K562 (cell line): ENCODE measurements around the gene BPTF. TPM values are rescaled to one million over a fixed set of nuclear protein-coding genes. Genes with fewer than 3 reads are reported as not detected.
A peak's percentile ranks its signal among the peaks of the same experiment; 100 is the strongest.

Experiments used
- BCOR ChIP-seq: fragments of 450-650 bp; IDR thresholded peaks from 2 replicates; pipeline ENCODE4 v1.6.1; 2016
- BRCA1 ChIP-seq, 2 experiments: fragments of 450-650 bp in 1 of 2; sonication (generic) in 1 of 2; formaldehyde crosslinking in 1 of 2; IDR thresholded peaks; 2 replicates each; pipeline versions ENCODE4 v1.5.0 to v1.6.1; 2017 to 2020; ENCODE audit warnings: mild to moderate bottlenecking in 1 of 2, missing genetic modification reagents in 1 of 2
- BRD9 ChIP-seq: fragments of 450-650 bp; IDR thresholded peaks from 2 replicates; pipeline ENCODE4 v1.6.1; 2018; ENCODE audit warnings: low read depth; ENCODE audit not compliant: partially characterized antibody
- CBX3 ChIP-seq, 2 experiments: IDR thresholded peaks; 1 replicate in 1 of 2; 2 replicates in 1 of 2; pipeline ENCODE4 v1.6.1; 2012; ENCODE audit warnings: inconsistent platforms in 2 of 2, low read length in 2 of 2, borderline replicate concordance in 1 of 2, control low read depth in 1 of 2
- CC2D1A ChIP-seq: fragments of 450-650 bp; IDR thresholded peaks from 2 replicates; pipeline ENCODE4 v1.6.1; 2017; ENCODE audit warnings: mild to moderate bottlenecking
- CCAR2 ChIP-seq: fragments of 200-400 bp; formaldehyde crosslinking; IDR thresholded peaks from 2 replicates; pipeline ENCODE4 v1.6.1; 2017; ENCODE audit warnings: mild to moderate bottlenecking, low read depth, low read length
- DIDO1 ChIP-seq: fragments of 450-650 bp; IDR thresholded peaks from 2 replicates; pipeline ENCODE4 v1.6.1; 2016; ENCODE audit warnings: low read depth, missing biosample characterization, missing genetic modification characterization
- ELF4 ChIP-seq: fragments of 450-650 bp; formaldehyde crosslinking; IDR thresholded peaks from 2 replicates; pipeline ENCODE4 v1.4.0; 2022; ENCODE audit warnings: missing genetic modification characterization
- ERF ChIP-seq: fragments of 450-650 bp; formaldehyde crosslinking; IDR thresholded peaks from 2 replicates; pipeline ENCODE4 v1.4.0; 2020; ENCODE audit warnings: mild to moderate bottlenecking, mixed read lengths
- ETV5 ChIP-seq: sonication (generic); formaldehyde crosslinking; IDR thresholded peaks from 2 replicates; pipeline ENCODE4 v1.4.0; 2020; ENCODE audit warnings: low read depth, mild to moderate bottlenecking, missing genetic modification reagents
- GTF2F1 ChIP-seq: IDR thresholded peaks from 2 replicates; pipeline ENCODE4 v1.6.1; 2011; ENCODE audit warnings: low read depth, low read length, improper control_type of control experiment
- IFI16 ChIP-seq: fragments of 250-450 bp; sonication (Bioruptor Pico); IDR thresholded peaks from 2 replicates; pipeline ENCODE4 v2.1.2; 2022; ENCODE audit warnings: mild to moderate bottlenecking, inconsistent platforms
- KAT8 ChIP-seq: fragments of 450-650 bp; IDR thresholded peaks from 2 replicates; pipeline ENCODE4 v1.6.1; 2016; ENCODE audit warnings: low read depth, mild to moderate bottlenecking
- KDM5B ChIP-seq: fragments of 200-600 bp; sonication (generic); IDR thresholded peaks from 2 replicates; pipeline ENCODE4 v1.6.1; 2012; ENCODE audit warnings: low read depth, mild to moderate bottlenecking, moderate library complexity, low read length, control low read depth, inconsistent platforms; ENCODE audit not compliant: insufficient replicate concordance
- NCOA2 ChIP-seq, 2 experiments: fragments of 450-650 bp; IDR thresholded peaks; 2 replicates each; pipeline ENCODE4 v1.6.1; 2018; ENCODE audit warnings: mild to moderate bottlenecking in 2 of 2, moderate library complexity in 1 of 2; ENCODE audit not compliant: partially characterized antibody in 2 of 2
- NR2C1 ChIP-seq, 2 experiments: fragments of 450-650 bp; IDR thresholded peaks; 2 replicates each; pipeline ENCODE4 v1.6.1; 2017; ENCODE audit warnings: mild to moderate bottlenecking in 2 of 2, antibody characterized with exemption in 1 of 2, inconsistent platforms in 1 of 2, missing compliant biosample characterization in 1 of 2, missing genetic modification characterization in 1 of 2
- PTBP1 ChIP-seq: fragments of 200-400 bp; formaldehyde crosslinking; IDR thresholded peaks from 2 replicates; pipeline ENCODE4 v1.6.1; 2017; ENCODE audit warnings: low read depth, low read length
- RAD51 ChIP-seq: fragments of 450-650 bp; IDR thresholded peaks from 2 replicates; pipeline ENCODE4 v1.7.1; 2016; ENCODE audit warnings: low read depth, mild to moderate bottlenecking, borderline replicate concordance
- RBFOX2 ChIP-seq: fragments of 200-400 bp; formaldehyde crosslinking; IDR thresholded peaks from 2 replicates; pipeline ENCODE4 v1.6.1; 2017; ENCODE audit warnings: low read depth, mild to moderate bottlenecking, low read length, moderate library complexity
- SMARCB1 ChIP-seq: IDR thresholded peaks from 2 replicates; pipeline ENCODE4 v1.6.1; 2011; ENCODE audit warnings: improper control_type of control experiment, low read depth; ENCODE audit not compliant: insufficient read length
- SP1 ChIP-seq: sonication (generic); formaldehyde crosslinking; IDR thresholded peaks from 2 replicates; pipeline ENCODE4 v1.8.1; 2022; ENCODE audit warnings: mild to moderate bottlenecking, missing genetic modification reagents
- SUPT5H ChIP-seq: fragments of 450-650 bp; IDR thresholded peaks from 2 replicates; pipeline ENCODE4 v1.6.1; 2016
- TAF7 ChIP-seq: fragments of 450-650 bp; IDR thresholded peaks from 2 replicates; pipeline ENCODE4 v1.6.1; 2016; ENCODE audit warnings: missing genetic modification characterization, missing compliant biosample characterization
- ZBTB17 ChIP-seq: fragments of 450-650 bp; formaldehyde crosslinking; IDR thresholded peaks from 2 replicates; pipeline ENCODE4 v1.4.0; 2020; ENCODE audit warnings: mild to moderate bottlenecking
- ZNF146 ChIP-seq: IDR thresholded peaks from one replicate; pipeline ENCODE4 v1.6.1; 2018; ENCODE audit warnings: missing compliant biosample characterization; ENCODE audit not compliant: unreplicated experiment
- ZNF408 ChIP-seq: fragments of 250-450 bp; sonication (Bioruptor Pico); IDR thresholded peaks from 2 replicates; pipeline ENCODE4 v1.4.0; 2020; ENCODE audit warnings: low read depth, mild to moderate bottlenecking, moderate library complexity
- ZNF589 ChIP-seq: fragments of 200-800 bp; sonication (Bioruptor generic); IDR thresholded peaks from 2 replicates; pipeline ENCODE4 v1.6.1; 2016; ENCODE audit warnings: low read depth, missing genetic modification characterization, missing compliant biosample characterization
- ZNF766 ChIP-seq: fragments of 200-800 bp; sonication (Bioruptor generic); conservative IDR thresholded peaks from 2 replicates; pipeline ENCODE4 v1.6.1; 2016; ENCODE audit warnings: missing genetic modification characterization, missing compliant biosample characterization
- polyA plus RNA-seq, 8 experiments: library from polyadenylated mRNA; depleted of rRNA in 4 of 8; stranded (reverse) in 5 of 8; unstranded in 3 of 8; fragments of >200 nt; fragmentation: Nextera tagmentation in 2 of 8; fragmentation: Illumina TruSeq in 1 of 8; extraction: Ambion mirVana in 2 of 8; extraction: Trizol in 1 of 8; gene quantifications; 2 replicates each; pipeline versions ENCODE4 v1.2.1 to v1.2.3, GENCODE V29; 2011 to 2014; ENCODE audit warnings: inconsistent platforms in 1 of 8, missing spikeins in 1 of 8
- total RNA-seq, 7 experiments: library from RNA; depleted of rRNA in 6 of 7; stranded (reverse); fragments of >200 nt in 6 of 7; fragmentation: Illumina TruSeq in 2 of 7; extraction: Trizol in 2 of 7; gene quantifications; 2 replicates each; pipeline versions ENCODE4 v1.2.1 to v1.2.3, GENCODE V29; 2011 to 2021; ENCODE audit warnings: low replicate concordance in 1 of 7
- TF ChIP-seq, protein P1 (sequence below): fragments of 250-450 bp; sonication (Bioruptor Pico); IDR thresholded peaks from 2 replicates; pipeline ENCODE4 v1.8.0; 2022; ENCODE audit warnings: inconsistent platforms, mild to moderate bottlenecking, moderate library complexity, borderline replicate concordance

The BPTF gene
- total and polyA plus RNA-seq, 9 of the 15 experiments (the other 6 are each of a cell fraction or from before 2014, with no cell fraction given): 12.5 to 52.1 (median 26.9) TPM

DNA sequence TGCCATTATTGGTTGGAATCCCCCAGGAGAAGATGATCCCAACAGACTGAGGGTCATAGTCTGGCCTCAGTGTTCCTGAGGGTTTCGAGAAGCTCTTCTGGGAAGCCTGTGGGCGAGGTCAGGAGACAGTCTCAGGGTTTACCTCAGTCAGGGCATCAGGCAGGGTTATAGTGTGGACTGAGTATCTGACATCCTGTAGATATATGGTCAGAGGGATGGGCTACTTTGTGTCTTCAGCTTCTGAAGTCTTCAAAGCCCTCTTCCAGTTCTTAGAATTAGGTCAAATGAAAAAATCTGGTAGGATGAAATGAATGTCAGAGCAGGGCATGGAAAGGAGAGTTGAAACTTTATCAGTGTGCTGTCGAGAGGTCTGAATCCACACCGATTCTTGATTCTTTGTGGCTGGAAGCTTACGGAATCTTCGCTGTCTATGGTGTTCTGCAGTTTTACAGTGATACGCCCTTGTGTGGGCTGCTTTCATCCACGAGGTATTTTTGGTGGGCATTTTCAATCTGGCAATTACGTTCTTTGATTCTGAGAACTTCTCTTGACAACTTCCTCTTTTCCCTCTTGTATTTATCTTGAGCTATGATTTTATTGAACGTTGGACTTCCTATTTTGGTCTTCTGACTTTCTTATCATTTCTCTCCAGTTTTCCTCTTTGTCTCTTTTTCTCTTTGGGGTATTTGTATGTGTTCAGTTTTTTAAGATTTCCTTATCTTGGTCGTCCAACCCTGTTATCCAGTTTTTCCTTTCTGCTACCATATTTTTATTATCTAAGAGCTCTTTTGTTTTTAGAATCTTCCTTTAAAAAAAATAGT, 30.4 kb downstream of the BPTF start (continued):
- TF ChIP-seq ELF4 (CRISPR knock-in tag): peak; percentile 57; the same call in 1 of the 2 replicates
- TF ChIP-seq PTBP1: no peak
- peak; percentile 86 for TF ChIP-seq BCOR
- TF ChIP-seq RBFOX2: no peak
- TF ChIP-seq DIDO1 (tag): no peak
- no peak for TF ChIP-seq KAT8
- TF ChIP-seq IFI16: no peak
- peak; percentile 85 for TF ChIP-seq ZNF766 (CRISPR knock-in tag)
- no peak for TF ChIP-seq TAF7 (tag)
- TF ChIP-seq, protein P1, sequence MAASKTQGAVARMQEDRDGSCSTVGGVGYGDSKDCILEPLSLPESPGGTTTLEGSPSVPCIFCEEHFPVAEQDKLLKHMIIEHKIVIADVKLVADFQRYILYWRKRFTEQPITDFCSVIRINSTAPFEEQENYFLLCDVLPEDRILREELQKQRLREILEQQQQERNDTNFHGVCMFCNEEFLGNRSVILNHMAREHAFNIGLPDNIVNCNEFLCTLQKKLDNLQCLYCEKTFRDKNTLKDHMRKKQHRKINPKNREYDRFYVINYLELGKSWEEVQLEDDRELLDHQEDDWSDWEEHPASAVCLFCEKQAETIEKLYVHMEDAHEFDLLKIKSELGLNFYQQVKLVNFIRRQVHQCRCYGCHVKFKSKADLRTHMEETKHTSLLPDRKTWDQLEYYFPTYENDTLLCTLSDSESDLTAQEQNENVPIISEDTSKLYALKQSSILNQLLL (CRISPR knock-in tag): no peak
- TF ChIP-seq SMARCB1: no peak
- TF ChIP-seq ZNF408 (CRISPR knock-in tag): no peak
- TF ChIP-seq CCAR2: no peak
- TF ChIP-seq ZBTB17 (CRISPR knock-in tag): no peak
- TF ChIP-seq NR2C1 (IDR thresholded peaks at IDR 0.05): no peak
- no peak for TF ChIP-seq NR2C1 (tag; IDR thresholded peaks at IDR 0.05)
- no peak for TF ChIP-seq SUPT5H
- no peak for TF ChIP-seq RAD51
- TF ChIP-seq GTF2F1: no peak
- TF ChIP-seq ETV5 (CRISPR knock-in tag): no peak
- peak; percentile 94 for TF ChIP-seq CC2D1A
- TF ChIP-seq ZNF589: no peak
- peak in 1 of 2 experiments; percentile 52 for TF ChIP-seq NCOA2 (IDR thresholded peaks at IDR 0.05; ENCODE audit: partially characterized antibody in 2 of 2)
- no peak for TF ChIP-seq SP1 (CRISPR knock-in tag)
- TF ChIP-seq CBX3 (IDR thresholded peaks at IDR 0.05; ENCODE audit: borderline replicate concordance in 1 of 2, low read length in 2 of 2): no peak
- TF ChIP-seq BRD9: no peak
- TF ChIP-seq ZNF146 (CRISPR knock-in tag): no peak
- TF ChIP-seq KDM5B: no peak
- TF ChIP-seq BRCA1 (IDR thresholded peaks at IDR 0.05): no peak
- TF ChIP-seq BRCA1 (CRISPR knock-in tag; IDR thresholded peaks at IDR 0.05): no peak
- TF ChIP-seq ERF (CRISPR knock-in tag): no peak
